COLO668 (cell line): ENCODE measurements around the gene SLC16A3.
A peak's percentile ranks its signal among the peaks of the same experiment; 100 is the strongest.
"Not testable (repeated sequence)": the region's sequence is repeated elsewhere in the genome, so short reads cannot be mapped to it uniquely, and the experiment has no call there.

Source experiments
- DNase-seq: peaks from one replicate; lab custom pipeline; 2025; ENCODE audit not compliant: unreplicated experiment; lab: John Stamatoyannopoulos, UW

Gene SLC16A3

DNA sequence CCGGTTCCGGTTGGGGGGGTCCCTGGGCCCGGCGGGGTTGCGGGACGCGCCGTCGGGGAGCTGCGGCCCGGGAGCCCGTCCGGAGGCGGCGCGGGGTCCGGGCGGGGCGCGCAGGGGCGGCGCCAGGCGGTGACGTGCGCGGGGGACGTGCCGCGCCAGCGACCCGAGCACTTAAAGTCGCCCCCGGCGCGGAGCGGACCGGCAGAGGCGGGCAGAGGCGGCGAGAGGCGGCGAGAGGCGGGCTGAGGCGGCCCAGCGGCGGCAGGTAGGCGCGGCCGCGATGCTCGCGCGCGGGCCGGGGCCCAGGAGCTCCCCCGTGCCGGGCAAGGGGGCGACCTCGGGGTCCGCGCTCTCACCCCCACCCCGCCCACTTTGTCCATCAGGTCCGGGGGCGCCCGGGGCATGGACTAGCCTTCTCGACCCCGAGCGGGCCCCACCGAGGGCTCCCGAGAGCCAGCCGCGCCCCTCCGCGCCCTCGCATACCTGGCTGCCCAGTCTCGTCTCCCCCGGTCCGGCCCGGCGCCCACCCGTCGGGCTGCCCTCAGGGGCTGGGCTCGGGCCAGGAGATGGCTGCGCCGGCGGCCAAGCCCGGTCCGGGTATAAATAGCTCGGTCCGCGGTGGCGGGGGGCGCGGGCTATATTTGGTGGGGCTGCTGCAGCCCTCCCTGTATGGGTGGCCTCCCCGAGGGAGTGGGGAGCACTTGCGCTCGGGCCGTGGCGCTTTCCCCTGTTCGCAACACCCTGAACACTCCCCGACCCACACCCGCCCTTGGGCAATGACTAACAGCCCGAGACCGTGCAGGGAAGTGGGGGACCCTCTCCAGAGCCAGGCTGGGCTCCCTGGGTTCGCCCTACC lies at the start of gene SLC16A3:
TSS of gene SLC16A3 (plus strand) at position 201 of the 856 bp plus-strand sequence. CDS start 6,967 bp downstream, outside the sequence.
- peak; percentile 32 for DNase-seq

DNA sequence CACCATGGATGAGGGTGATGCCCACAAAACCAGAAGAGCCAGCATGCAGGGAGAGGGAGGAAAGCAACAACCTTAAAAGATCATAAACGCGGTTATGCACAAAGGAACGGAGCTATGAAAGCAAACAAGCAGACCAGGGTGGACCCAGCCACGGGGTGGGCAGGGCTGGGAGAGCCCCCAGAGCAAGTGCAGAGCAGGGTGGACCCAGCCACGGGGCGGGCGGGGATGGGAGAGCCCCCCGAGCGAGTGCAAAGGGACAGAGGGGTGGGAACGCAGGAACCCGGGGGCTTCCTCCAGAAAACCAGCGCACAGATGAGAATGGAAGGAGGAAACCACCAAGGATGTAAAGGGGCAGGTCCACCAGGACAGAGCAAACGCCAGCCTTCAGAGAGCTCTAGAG lies 49.4 kb upstream of the SLC16A3 start:
- no peak for DNase-seq

DNA sequence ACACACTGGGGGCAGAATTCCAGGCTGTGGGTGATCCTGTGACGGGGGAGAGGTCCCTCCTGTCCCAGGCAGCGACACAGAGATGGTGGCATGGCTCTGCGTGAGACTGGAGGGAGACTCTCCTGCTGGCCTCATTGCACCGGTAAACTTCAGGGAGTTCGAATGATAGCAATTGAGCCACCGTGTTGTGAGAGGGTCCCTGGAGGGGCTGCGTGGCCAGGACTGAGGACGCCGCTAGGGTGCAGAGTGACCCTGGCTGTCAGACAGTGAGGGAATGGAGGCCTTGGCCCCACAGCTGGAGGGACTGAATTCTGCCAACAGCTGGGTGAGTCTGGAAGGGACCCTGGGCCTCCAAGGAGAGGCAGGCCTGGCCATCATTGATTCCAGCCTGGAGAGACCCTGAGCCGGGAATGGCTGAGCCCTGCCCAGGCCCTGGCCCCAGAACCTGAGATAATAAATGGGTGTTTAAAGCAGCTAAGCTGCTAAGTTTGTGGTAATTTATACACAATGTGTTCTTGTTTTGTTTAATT lies 48.8 kb upstream of the SLC16A3 start:
- no peak for DNase-seq

DNA sequence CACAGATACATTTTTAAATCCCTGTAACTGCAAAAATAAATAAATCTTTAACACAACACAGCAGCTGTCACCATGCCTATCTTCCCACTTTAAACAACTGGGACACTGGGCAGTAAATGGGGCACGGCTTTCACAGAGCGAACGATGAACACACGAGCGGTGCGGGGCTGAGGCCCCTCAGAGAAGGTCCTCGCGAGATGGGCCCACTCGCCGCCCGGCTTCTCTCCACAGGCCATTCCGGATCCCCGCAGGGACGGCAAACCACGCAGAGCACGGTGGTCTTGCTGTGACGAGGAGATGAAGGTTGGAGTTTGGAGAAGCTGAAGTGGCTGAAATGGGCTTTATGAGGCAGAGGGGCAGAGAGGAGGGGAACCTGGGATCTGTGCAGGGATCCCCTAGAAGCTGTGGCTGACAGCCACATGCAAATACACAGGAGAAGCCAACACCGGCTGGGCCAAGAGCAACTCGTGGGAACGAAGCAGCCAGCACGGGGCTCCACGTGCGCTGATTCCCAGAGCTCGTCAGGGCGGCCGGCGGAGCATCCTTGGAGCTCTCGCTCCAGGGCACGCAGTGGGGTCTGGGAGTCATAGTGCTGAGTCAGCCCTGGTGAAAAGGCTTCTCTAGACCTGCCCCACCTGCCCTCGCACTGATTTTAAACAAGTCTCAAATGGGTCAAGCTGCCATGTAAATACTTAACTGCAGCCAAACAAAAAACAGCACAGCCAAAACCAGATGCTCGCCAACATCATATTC lies 47.9 kb upstream of the SLC16A3 start:
- DNase-seq, result no peak

DNA sequence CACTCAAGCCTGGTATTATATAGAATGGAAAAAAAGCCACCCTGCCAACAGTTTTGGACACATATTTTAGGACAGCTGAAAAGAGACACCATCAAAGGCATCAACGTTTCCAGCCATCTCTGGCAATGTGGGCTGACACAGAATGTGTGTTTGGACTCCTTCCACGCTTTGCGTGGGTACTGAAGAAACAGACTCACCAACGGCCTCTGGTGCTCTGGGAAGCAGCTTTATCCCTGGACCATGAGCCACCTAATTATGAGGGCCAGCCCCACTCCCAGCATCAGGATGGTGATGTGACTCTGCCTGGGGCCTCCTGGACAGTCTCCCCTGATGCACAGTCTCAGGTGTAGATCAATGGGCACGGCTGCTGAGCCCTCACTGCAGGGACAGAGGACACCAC lies 44.1 kb upstream of the SLC16A3 start:
- no peak for DNase-seq

DNA sequence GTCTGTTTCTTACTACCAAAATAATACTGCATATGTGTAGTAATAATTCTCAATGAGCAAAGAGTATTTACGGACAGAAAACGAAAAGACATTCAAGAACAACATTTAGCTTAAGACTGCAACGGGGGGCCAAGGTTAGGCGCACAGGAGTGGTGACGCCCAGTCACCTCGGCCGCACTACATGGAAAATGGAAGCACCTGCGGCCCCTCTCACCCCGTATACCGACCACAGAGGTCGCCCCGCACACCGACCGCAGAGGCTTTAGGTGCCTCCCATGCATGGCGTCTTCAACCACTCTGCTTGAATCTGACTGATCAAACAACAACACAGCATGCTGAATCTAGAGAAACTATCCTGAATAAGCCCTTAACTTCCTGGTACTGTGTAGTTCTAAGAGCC lies 42.6 kb upstream of the SLC16A3 start:
- no peak for DNase-seq

DNA sequence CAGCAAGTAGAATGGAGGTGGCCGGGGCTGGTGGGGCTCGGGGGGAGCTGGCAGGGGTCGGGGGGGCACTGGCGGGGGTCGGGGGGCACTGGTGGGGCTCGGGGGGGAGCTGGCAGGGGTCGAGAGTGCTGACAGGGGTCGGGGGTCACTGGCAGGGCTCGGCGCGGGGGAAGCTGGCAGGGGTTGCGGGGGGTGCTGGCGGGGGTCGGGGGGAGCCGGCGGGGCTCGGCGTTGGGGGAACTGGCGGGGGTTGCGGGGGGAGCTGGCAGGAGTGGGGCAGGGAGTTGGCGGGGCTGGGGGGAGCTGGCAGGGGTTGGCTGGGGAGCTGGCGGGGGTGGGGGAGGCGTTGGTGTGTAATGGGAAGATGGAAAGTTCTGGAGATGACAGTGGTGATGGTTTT lies 41.3 kb upstream of the SLC16A3 start:
- DNase-seq, result no peak

DNA sequence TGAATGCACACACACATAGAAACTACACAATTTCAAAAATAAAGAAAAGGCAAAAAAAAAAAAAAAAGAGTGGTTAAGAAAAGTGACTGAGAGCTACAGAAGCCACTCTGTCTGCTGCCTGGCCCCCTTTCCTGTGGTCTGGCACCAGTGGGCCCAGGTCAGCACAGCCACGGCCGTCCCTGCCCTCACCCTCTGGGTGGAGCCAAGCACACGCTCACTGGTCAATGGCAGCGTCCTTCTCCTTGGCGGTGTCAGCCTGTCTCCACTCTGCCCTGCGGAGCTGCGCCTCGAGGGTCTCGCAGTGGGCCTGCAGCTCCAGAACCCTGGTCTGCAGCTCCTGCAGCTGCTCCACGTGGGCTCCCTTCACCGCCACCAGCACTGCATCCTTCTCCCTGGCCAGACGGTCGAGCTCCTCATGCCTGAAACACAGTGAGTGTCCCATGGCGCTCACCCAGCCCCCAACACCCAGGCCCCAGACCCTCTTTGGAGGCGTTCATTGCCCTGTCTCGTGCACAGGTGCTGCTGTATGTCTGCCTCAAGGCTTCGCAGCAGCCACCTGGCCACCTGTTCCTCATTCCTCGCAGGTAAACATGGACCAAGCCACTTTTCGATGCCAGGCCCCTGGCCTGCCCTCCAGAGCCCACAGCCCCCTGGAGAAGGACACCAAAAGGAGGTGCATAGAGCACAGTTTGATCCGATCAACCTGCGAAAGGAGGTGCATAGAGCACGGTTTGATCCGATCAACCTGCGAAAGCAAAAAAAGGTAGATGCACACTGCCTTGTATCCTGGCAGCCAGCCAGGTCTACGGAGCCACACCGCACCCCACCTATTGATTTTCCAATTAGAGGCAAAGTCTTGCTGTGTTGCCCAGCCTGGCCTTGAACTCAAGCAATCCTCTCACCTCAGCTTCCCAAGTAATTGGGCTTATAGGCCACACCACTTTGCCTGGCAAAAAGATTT lies 40.6 kb upstream of the SLC16A3 start:
- DNase-seq, result peak; percentile 67

DNA sequence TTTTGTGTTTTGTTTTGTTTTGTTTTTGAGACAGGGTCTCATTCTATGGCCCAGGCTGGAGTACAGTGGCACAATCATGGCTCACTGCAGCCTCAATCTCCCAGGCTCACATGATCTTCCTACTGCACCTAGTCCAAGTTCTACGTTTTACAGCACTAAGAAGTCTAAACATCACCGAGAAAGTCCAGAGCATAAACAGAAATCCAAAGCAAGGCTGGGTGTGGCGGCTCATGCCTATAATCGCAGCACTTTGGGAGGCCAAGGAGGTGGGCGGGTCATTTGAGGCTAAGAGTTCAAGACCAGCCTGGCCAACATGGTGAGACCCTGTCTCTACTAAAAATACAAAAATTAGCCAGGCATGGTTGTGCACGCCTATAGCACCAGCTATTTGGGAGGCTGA lies 35.8 kb upstream of the SLC16A3 start:
- DNase-seq, result not testable (repeated sequence)

DNA sequence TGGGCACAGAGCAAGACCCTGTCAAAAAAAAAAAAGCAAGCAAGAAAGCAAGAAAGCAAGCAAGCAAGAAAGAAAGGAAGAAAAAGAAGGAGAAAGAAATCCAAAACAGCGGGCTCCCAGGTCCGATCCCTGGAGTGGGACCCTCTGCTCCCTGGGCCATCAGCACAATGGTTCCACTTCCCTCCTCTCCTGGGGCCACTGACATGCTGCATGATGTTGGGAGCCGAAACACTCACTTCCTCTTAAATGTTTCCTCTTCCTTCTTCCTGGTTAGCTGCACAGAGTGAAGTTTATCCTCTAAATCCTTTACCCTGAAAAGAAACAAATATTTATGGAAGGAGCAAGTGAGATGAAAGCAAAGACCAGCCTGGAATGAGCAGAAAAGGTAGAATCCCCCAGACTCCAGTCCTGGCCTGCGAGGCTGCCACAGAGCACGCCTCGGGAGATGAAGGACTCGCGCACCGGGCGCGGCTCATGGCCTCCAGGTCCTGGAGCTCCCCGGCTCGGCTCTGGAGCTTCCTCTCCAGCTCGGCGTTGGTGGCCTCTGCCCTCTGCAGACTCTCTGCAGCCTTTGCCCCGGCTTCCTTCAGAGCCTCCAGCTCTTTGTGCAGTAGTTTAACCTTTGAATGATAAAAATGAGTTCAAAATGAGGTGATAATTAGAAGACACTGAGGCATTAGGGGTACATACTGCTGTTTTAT lies 35.2 kb upstream of the SLC16A3 start:
- no peak for DNase-seq

DNA sequence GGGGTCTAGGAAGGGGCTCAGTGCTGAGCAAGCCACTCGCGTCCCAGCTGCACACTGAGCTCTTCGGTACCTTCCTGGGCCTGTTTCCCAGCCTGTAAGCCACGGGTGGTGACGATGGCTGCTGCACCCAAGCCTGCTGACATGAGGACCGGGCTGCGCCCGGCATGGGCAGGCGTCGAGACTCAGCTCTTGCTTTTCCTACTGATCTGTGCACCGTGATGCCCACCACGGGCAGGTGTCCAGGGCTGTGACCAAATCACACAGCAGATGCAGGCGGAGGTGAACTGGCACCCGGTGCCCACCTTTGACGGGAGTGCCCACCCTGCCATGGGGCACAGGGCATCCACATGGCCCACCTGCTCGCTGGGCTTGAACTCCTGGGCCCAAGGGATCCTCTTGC lies 34.1 kb upstream of the SLC16A3 start:
- no peak for DNase-seq

DNA sequence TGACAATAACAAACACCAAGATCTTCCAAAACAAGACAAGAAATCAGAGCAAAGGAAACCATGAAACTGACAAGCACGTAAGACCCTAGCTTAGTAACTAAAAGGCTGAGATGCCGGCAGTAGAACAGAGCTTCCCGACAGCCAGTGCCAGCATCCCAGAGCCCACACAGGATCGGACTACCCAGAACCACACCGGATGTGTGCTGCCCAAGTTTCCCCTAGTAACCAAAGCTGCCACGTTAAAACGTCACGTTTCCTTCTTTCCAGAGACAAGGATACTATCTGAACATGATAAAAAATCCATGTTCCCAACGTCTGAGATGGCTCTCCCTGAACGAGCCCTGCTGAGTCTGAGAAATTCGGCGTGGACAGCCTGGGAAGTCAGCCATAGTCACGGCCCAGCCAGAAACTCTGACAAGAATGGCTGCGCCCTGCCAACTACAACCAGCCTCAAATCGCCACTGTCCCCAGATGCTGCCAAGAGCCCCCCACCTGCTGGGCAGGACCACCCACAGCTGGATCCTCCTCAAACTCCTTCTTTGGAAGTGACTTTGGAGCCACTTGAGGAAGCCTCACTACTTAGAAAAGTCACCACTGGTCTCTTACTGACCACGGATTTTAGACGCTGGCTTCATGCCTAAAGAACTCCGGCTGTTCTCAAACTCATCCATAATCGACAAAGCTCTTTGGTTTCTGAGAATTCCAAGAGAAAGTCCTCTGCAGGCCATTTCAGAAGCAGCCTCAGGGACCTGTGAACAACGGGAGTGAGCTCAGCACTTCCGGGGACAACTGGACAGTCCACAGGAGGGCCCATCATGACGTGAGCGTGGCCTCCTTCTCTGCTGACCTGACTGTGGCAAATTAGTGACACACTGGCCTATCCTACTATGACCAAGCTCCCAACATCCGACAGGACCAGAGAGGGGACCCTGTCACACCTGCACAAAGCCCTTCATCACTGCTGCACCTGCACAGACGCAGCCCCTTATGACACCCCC lies 32.9 kb upstream of the SLC16A3 start:
- DNase-seq, result no peak

DNA sequence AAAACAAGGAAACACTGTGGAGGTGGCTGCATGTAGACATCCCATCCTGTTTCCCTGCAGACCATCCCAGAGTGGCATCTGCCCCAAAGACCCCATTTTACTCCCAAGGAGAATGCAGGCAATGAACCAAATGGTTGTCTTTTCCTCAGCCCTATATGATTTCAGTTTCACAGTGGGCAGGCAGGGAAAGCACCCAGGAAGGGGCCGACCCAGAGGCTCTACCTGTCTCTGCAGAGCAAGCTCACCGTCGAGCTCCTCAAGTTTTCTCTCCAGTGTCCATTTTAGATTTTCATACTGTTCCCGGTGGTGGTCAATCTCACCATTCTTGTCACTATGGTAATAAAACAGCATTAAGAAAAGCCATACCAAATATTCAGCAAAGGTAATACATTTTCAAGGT lies 30.8 kb upstream of the SLC16A3 start:
- DNase-seq, result no peak

DNA sequence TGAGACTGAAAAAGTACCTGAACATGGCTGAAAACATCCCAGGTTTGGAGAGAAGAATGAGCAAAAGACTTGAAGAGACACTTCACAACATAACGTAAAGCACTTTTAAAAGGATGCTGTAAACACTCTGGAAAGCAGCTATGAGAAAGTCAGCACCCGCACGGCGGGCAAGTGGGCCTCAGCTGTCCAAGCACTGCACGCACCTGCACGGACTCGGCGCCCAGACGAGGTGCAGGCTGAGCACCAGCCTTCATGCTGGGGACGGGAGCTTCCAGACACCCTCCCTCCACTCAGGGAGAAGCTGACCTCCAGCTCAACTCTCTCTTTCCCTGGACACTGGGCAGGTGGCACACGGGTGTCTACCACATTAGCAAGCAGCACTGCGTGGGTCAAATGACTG lies 29.3 kb upstream of the SLC16A3 start:
- DNase-seq, result no peak

DNA sequence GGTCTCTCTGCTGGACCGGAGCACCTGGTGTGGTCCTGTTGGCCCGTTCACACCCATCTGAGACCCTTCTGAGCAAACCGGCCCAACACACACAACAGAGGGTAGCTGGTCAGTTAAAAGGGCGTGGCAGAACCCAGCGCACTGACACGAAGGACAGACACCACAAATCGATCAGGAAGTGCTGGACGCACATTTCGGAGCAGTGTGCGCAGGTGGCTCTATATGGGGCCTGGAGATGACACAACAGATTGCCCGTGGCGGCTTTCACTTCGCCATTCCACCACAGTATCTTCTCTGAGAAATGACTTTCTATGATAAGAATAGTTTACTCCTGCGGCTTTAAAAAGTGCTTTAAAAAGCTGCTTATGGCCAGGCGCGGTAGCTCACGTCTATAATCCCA lies 28.7 kb upstream of the SLC16A3 start:
- DNase-seq, result no peak

DNA sequence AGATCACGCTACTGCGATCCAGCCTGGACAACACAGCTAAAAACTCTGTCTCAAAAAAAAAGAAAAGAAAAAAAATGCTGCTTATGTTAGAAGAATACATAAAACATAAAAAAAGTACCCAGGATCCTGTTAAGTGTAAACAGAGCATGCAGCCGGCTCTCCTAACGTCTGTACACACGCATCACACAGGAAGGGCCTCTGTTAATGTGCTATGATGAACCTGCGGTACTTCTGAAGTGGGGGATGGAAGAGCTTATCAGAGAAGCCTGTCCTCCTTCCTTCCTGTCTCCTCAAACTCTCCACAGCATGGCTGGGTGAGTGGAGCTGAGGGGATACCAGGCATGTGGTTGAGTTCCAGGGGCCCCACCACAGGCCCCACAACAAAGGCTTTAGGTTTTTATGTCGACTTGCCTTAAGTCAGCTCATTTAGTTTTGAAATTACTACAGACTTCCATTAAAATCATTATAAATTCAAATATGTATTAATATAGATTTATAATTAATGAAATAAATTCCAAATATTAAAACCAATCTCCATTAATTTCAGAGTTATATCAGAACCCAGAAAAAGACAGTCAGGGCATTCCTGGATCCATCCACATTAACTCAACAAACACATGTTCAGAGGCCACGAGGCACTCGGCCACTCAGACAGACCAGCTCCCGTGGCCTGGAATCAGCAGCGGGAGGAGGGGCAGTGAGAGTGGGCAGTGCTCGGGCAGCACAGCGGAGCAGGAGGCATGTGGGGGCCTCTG lies 27.9 kb upstream of the SLC16A3 start:
- no peak for DNase-seq

DNA sequence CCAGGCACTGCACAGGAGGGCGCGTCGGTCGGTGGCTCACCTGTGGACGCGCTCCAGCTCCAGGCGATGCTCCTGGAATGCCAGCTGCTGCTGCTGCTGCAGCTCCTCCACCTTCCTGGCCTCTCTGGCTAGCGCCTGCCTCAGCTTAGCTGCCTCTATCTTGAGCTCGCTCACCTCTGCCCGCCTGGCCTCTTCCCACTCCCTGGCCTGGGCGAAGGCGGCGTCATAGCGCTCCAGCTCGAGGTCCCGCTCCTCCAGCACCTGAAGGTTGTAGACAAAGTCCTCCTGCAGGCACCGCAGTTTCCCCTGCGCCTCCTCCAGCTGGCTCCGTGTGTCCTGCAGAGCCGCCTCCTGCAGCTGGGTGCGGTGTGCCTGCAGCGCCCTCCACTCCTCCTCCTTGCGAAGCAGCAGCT lies 27.3 kb upstream of the SLC16A3 start:
- peak; percentile 7 for DNase-seq

DNA sequence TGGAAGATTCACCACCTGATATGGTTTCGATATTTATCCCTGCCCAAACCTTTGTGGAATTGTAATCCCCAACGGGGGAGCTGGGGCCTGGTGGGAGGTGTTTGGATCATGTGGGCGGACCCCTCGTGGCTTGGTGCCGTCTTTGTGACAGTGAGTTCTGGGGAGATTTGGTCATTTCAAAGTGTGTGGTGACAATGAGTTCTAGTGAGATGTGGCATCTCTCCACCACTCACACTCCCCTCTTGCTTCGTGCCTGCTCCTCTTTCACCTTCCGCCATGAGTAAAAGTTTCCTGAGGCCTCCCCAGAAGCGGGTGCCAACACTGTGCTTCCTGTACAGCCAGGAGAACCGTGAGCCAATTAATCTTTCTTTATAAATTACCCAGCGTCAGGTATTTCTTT lies 25.9 kb upstream of the SLC16A3 start:
- DNase-seq, result no peak
